Gastroesophageal sphincter (tissue), 4 donors: ENCODE measurements around the gene PRTFDC1. TPM values are rescaled to one million over a fixed set of nuclear protein-coding genes. Genes with fewer than 3 reads are reported as not detected.

ENCODE experiments used
- ATAC-seq: fragments of 150-250 bp; one replicate; pipeline ENCODE4 v1.9.1; 2016; ENCODE audit warnings: mild to moderate bottlenecking, moderate library complexity
- H3K27ac ChIP-seq, 4 donors: fragments of 200-600 bp; sonication (generic) in 3 of 4; 1 replicate in 3 of 4; 2 replicates in 1 of 4; pipeline ENCODE4 v1.5.1; 2016 to 2019
- H3K27me3 ChIP-seq: fragments of 200-600 bp; sonication (generic); one replicate; pipeline ENCODE4 v1.5.1; 2019
- H3K36me3 ChIP-seq, 2 donors: fragments of 200-600 bp; sonication (generic); one replicate each; pipeline ENCODE4 v1.5.1; 2019; ENCODE audit warnings: control low read depth in 1 of 2
- H3K4me1 ChIP-seq, 3 donors: fragments of 200-600 bp; sonication (generic); 1 replicate in 2 of 3; 2 replicates in 1 of 3; pipeline ENCODE4 v1.5.1; 2016 to 2019; ENCODE audit warnings: control low read depth in 2 of 3
- H3K4me3 ChIP-seq, 2 donors: fragments of 200-600 bp; sonication (generic); one replicate each; pipeline ENCODE4 v1.5.1; 2019; ENCODE audit warnings: mild to moderate bottlenecking in 1 of 2, moderate library complexity in 1 of 2
- H3K9me3 ChIP-seq, 3 donors: fragments of 200-600 bp; sonication (generic); one replicate each; pipeline ENCODE4 v1.5.1; 2017 to 2019; ENCODE audit warnings: control low read depth in 2 of 3
- CTCF ChIP-seq, 4 experiments: fragments of 200-600 bp in 2 of 4; fragments of 450-650 bp in 2 of 4; sonication (generic) in 1 of 4; IDR thresholded peaks; one replicate each; pipeline ENCODE4 v1.5.1; 2017 to 2019; ENCODE audit warnings: antibody characterized with exemption in 4 of 4, mild to moderate bottlenecking in 2 of 4, moderate library complexity in 2 of 4
- EP300 ChIP-seq: sonication (generic); formaldehyde crosslinking; IDR thresholded peaks from one replicate; pipeline ENCODE4 v1.6.1; 2017; ENCODE audit warnings: antibody characterized with exemption, mild to moderate bottlenecking
- POLR2A ChIP-seq, 2 donors: fragments of 450-650 bp; IDR thresholded peaks; one replicate each; pipeline ENCODE4 v1.6.1; 2017; ENCODE audit warnings: antibody characterized with exemption in 2 of 2, mild to moderate bottlenecking in 2 of 2, moderate library complexity in 1 of 2
- POLR2AphosphoS5 ChIP-seq: sonication (generic); formaldehyde crosslinking; IDR thresholded peaks from one replicate; pipeline ENCODE4 v1.6.1; 2017; ENCODE audit warnings: antibody characterized with exemption
- WGBS, 2 donors: methylation state at CpG; one replicate each; pipeline ENCODE4 v1.1.5; 2018; ENCODE audit warnings: low coverage in 1 of 2; 5-methylcytosine and 5-hydroxymethylcytosine counted together
- total RNA-seq, 4 donors: library from RNA; depleted of rRNA; stranded (reverse); fragments of >200 nt; gene quantifications; one replicate each; pipeline ENCODE4 v1.1.0, GENCODE V29; 2016

PRTFDC1 gene
- total RNA-seq, 4 donors from 2014 or later: 3.2 to 14.6 (median 7.9) TPM

DNA sequence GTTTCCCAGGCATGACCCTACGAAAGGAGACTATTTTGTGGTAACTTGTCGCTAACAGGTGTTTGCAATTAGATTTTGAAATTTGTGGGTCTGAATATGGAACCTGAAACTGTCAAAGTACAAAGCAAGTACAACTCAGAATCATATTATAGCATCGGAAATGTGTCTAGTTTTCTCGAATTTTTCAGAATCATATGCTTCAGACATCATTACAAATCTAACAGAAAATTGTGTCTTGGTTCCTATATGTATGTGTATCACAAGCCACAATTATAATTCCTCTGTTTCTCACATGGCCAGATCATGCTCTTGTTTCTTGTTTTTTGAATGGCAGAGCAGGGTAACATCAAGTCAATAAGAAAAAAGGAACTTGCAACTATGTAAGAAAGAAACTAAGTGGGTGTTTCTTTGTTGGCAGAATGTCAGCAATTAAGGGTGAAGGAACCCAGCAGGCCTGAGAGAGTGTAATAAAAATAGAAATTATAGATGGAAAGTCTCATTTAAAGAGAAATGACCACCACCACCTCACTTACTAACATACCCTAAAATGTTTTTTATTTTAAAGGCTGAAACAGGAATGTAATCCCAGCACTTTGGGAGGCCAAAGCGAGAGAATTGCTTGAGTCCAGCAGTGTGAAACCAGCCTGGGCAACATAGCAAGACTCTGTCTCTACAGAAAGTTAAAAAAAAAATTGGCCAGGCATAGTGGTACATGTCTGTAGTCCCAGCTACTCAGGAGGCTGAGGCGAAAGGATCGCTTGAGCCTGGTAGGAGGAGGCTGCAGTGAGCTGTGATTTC lies 51.3 kb downstream of the PRTFDC1 start:
- WGBS, 2 donors: 62 to 79% methylated on average over 6 to 7 of the region's 7 CpGs
- no peak overlapping the region for H3K4me3 ChIP-seq
- no peaks in the 10 kb centered on the region for H3K36me3 ChIP-seq
- peak overlapping the region in 2 of 4 donors; percentile 12 to 22 for H3K27ac ChIP-seq
- no peaks in the 10 kb centered on the region for H3K27me3 ChIP-seq
- no peaks in the 10 kb centered on the region for H3K9me3 ChIP-seq
- ATAC-seq: no peak
- peaks cover 0 to 19% (median 7%) of the 10 kb centered on the region in 3 donors for H3K4me1 ChIP-seq
- TF ChIP-seq POLR2AphosphoS5: no peak
- TF ChIP-seq POLR2A (IDR thresholded peaks at IDR 0.05): no peak
- TF ChIP-seq EP300: no peak
- no peak for TF ChIP-seq CTCF (IDR thresholded peaks at IDR 0.05)

- no peaks in the 10 kb centered on the region for H3K36me3 ChIP-seq
Measured at GRCh38 chr10:24899571-24899970, 52.8 kb downstream of the PRTFDC1 start.

GRCh38 chr10:24898501-24898900 lies 53.9 kb downstream of the PRTFDC1 start:
- Histone ChIP-seq H3K27ac (no peak overlapping the region), H3K27me3 (no peaks in the 10 kb centered on the region), H3K36me3 (no peaks in the 10 kb centered on the region), H3K9me3 (no peaks in the 10 kb centered on the region), H3K4me1 (peaks cover 0 to 19% (median 7%) of the 10 kb centered on the region in 3 donors), H3K4me3 (no peak overlapping the region)
- ATAC-seq: no peak
- WGBS, 2 donors: 88 to 95% methylated on average over 2 of the region's 2 CpGs
- no peak for TF ChIP-seq POLR2A (IDR thresholded peaks at IDR 0.05)
- no peak for TF ChIP-seq EP300
- no peak for TF ChIP-seq CTCF (IDR thresholded peaks at IDR 0.05)
- no peak for TF ChIP-seq POLR2AphosphoS5

More at GRCh38 chr10:24899571-24899970, 52.8 kb downstream of the PRTFDC1 start:
- no peak overlapping the region for H3K4me3 ChIP-seq
- H3K27ac ChIP-seq: no peak overlapping the region
- no peaks in the 10 kb centered on the region for H3K9me3 ChIP-seq
- 70 to 77% methylated on average over 2 of the region's 2 CpGs for WGBS, 2 donors
- peaks cover 0 to 19% (median 7%) of the 10 kb centered on the region in 3 donors for H3K4me1 ChIP-seq
- no peak for TF ChIP-seq POLR2A (IDR thresholded peaks at IDR 0.05)
- TF ChIP-seq CTCF (IDR thresholded peaks at IDR 0.05): no peak
- TF ChIP-seq EP300: no peak
- TF ChIP-seq POLR2AphosphoS5: no peak
- H3K27me3 ChIP-seq: no peaks in the 10 kb centered on the region
- ATAC-seq: no peak

- Histone ChIP-seq H3K36me3 (no peaks in the 10 kb centered on the region), H3K4me3 (no peak overlapping the region), H3K27ac (no peak overlapping the region), H3K4me1 (peaks cover 0 to 17% (median 7%) of the 10 kb centered on the region in 3 donors), H3K27me3 (no peaks in the 10 kb centered on the region), H3K9me3 (no peaks in the 10 kb centered on the region)
- WGBS, 2 donors: 40 to 66% methylated on average over 4 of the region's 4 CpGs
- no peak for ATAC-seq
- TF ChIP-seq POLR2AphosphoS5 (no peak), CTCF (IDR thresholded peaks at IDR 0.05) (no peak), POLR2A (IDR thresholded peaks at IDR 0.05) (no peak), EP300 (no peak)
Measured at GRCh38 chr10:24897326-24897926, 55.0 kb downstream of the PRTFDC1 start.
